H9 (cell line): Measurements from ENCODE around the gene TBC1D22A. TPM values are rescaled to one million over a fixed set of nuclear protein-coding genes. Genes with fewer than 3 reads are reported as not detected.

Experiments used
- DNase-seq: peaks from one replicate; pipeline ENCODE4 v3.0.0-alpha.2; 2017
- H2AFZ ChIP-seq: one replicate; pipeline ENCODE4 v1.6.1; 2013; ENCODE audit warnings: mild to moderate bottlenecking, low read length, control low read depth, moderate library complexity
- H2AK5ac ChIP-seq: 2 replicates; pipeline ENCODE4 v1.6.1; 2013; ENCODE audit warnings: low read length, control low read depth, mixed read lengths; ENCODE audit not compliant: insufficient read length
- H2BK120ac ChIP-seq: one replicate; pipeline ENCODE4 v1.6.1; 2013; ENCODE audit warnings: low read depth, mild to moderate bottlenecking, low read length, control low read depth, inconsistent platforms; ENCODE audit not compliant: poor library complexity, severe bottlenecking
- H2BK12ac ChIP-seq: 2 replicates; pipeline ENCODE4 v1.6.1; 2013; ENCODE audit warnings: low read length, control low read depth, mixed read lengths, low read depth; ENCODE audit not compliant: insufficient read length
- H2BK15ac ChIP-seq: 2 replicates; pipeline ENCODE4 v1.6.1; 2013; ENCODE audit warnings: low read depth, low read length, control low read depth
- H2BK20ac ChIP-seq: one replicate; pipeline ENCODE4 v1.6.1; 2013; ENCODE audit warnings: low read depth, mild to moderate bottlenecking, low read length, control low read depth, inconsistent platforms; ENCODE audit not compliant: poor library complexity, severe bottlenecking
- H2BK5ac ChIP-seq: 2 replicates; pipeline ENCODE4 v1.6.1; 2013; ENCODE audit warnings: low read length, control low read depth, mixed read lengths; ENCODE audit not compliant: insufficient read length
- H3K14ac ChIP-seq: 2 replicates; pipeline ENCODE4 v1.6.1; 2013; ENCODE audit warnings: low read length, control low read depth; ENCODE audit not compliant: insufficient read depth
- H3K18ac ChIP-seq: 2 replicates; pipeline ENCODE4 v1.6.1; 2013; ENCODE audit warnings: low read depth, mild to moderate bottlenecking, mixed read lengths, low read length, control low read depth; ENCODE audit not compliant: insufficient read length
- H3K23ac ChIP-seq: 2 replicates; pipeline ENCODE4 v1.6.1; 2013; ENCODE audit warnings: low read length, control low read depth, mixed read lengths, low read depth; ENCODE audit not compliant: insufficient read length
- H3K23me2 ChIP-seq: 2 replicates; pipeline ENCODE4 v1.6.1; 2013; ENCODE audit warnings: low read depth, mild to moderate bottlenecking, mixed read lengths, low read length, control low read depth; ENCODE audit not compliant: insufficient read length, poor library complexity, severe bottlenecking
- H3K27ac ChIP-seq: 2 replicates; pipeline ENCODE4 v1.5.1; 2013; ENCODE audit warnings: low read length, control low read depth, mixed read lengths, low read depth; ENCODE audit not compliant: insufficient read length
- H3K27me3 ChIP-seq: 2 replicates; pipeline ENCODE4 v1.6.1; 2013; ENCODE audit warnings: low read length, control low read depth, inconsistent platforms; ENCODE audit not compliant: insufficient read depth
- H3K4ac ChIP-seq: 2 replicates; pipeline ENCODE4 v1.6.1; 2013; ENCODE audit warnings: low read depth, mild to moderate bottlenecking, control low read depth, inconsistent platforms, low read length, moderate library complexity
- H3K4me1 ChIP-seq: 2 replicates; pipeline ENCODE4 v1.6.1; 2013; ENCODE audit warnings: low read length, control low read depth, inconsistent platforms; ENCODE audit not compliant: insufficient read depth
- H3K4me2 ChIP-seq: 2 replicates; pipeline ENCODE4 v1.6.1; 2013; ENCODE audit warnings: low read length, control low read depth, mixed read lengths; ENCODE audit not compliant: insufficient read length, insufficient read depth
- H3K56ac ChIP-seq: 2 replicates; pipeline ENCODE4 v1.6.1; 2013; ENCODE audit warnings: low read depth, mild to moderate bottlenecking, mixed read lengths, low read length, control low read depth; ENCODE audit not compliant: insufficient read length
- H3K79me1 ChIP-seq: 2 replicates; pipeline ENCODE4 v1.6.1; 2013; ENCODE audit warnings: low read depth, mild to moderate bottlenecking, moderate library complexity, low read length, control low read depth, inconsistent platforms; ENCODE audit not compliant: insufficient read depth, poor library complexity, severe bottlenecking
- H3K79me2 ChIP-seq: 2 replicates; pipeline ENCODE4 v1.6.1; 2013; ENCODE audit warnings: low read length, control low read depth, inconsistent platforms; ENCODE audit not compliant: insufficient read depth
- H3K9ac ChIP-seq: 2 replicates; pipeline ENCODE4 v1.6.1; 2013; ENCODE audit warnings: low read length, control low read depth, mixed read lengths; ENCODE audit not compliant: insufficient read length; ENCODE audit errors: extremely low read depth
- H3K9me3 ChIP-seq: one replicate; pipeline ENCODE4 v1.6.1; 2013; ENCODE audit warnings: low read depth, low read length, inconsistent platforms; ENCODE audit not compliant: control insufficient read depth
- H3T11ph ChIP-seq: one replicate; pipeline ENCODE4 v1.6.1; 2013; ENCODE audit warnings: mild to moderate bottlenecking, low read length, control low read depth, inconsistent platforms
- H4K20me1 ChIP-seq: one replicate; pipeline ENCODE4 v1.6.1; 2013; ENCODE audit not compliant: control insufficient read depth, insufficient read length, insufficient read depth
- H4K5ac ChIP-seq: 2 replicates; pipeline ENCODE4 v1.6.1; 2013; ENCODE audit warnings: low read depth, mild to moderate bottlenecking, mixed read lengths, low read length, control low read depth; ENCODE audit not compliant: insufficient read length
- H4K8ac ChIP-seq: replicated peaks from 2 replicates; pipeline ENCODE4 v1.6.1; 2013; ENCODE audit warnings: low read length, control low read depth, mixed read lengths, low read depth; ENCODE audit not compliant: insufficient read length
- H4K91ac ChIP-seq: 2 replicates; pipeline ENCODE4 v1.6.1; 2013; ENCODE audit warnings: low read depth, mild to moderate bottlenecking, moderate library complexity, mixed read lengths, low read length, control low read depth; ENCODE audit not compliant: insufficient read length
- H3K27ac Mint-ChIP-seq, 3 experiments: 2 replicates in 2 of 3; 3 replicates in 1 of 3; pipeline ENCODE4 v1.8.0; 2020 to 2021; ENCODE audit warnings: mixed read lengths in 3 of 3, mild to moderate bottlenecking in 1 of 3, moderate library complexity in 1 of 3
- H3K27me3 Mint-ChIP-seq: 2 replicates; pipeline ENCODE4 v1.8.0; 2021; ENCODE audit warnings: low read depth, mild to moderate bottlenecking, moderate library complexity, mixed read lengths
- H3K36me3 Mint-ChIP-seq, 3 experiments: 2 replicates in 2 of 3; 3 replicates in 1 of 3; pipeline ENCODE4 v1.8.0; 2020 to 2021; ENCODE audit warnings: low read depth in 3 of 3, mixed read lengths in 3 of 3; ENCODE audit not compliant: insufficient read depth in 1 of 3
- H3K4me1 Mint-ChIP-seq, 2 experiments: 2 replicates each; pipeline ENCODE4 v1.8.0; 2020; ENCODE audit warnings: mixed read lengths in 2 of 2
- H3K4me3 Mint-ChIP-seq, 2 experiments: 2 replicates in 1 of 2; 3 replicates in 1 of 2; pipeline ENCODE4 v1.8.0; 2020 to 2021; ENCODE audit warnings: mild to moderate bottlenecking in 2 of 2, mixed read lengths in 2 of 2, moderate library complexity in 1 of 2
- H3K9me3 Mint-ChIP-seq, 2 experiments: 2 replicates in 1 of 2; 3 replicates in 1 of 2; pipeline ENCODE4 v1.8.0; 2020; ENCODE audit warnings: mild to moderate bottlenecking in 2 of 2, mixed read lengths in 2 of 2, moderate library complexity in 1 of 2
- WGBS: extraction: QIAGEN DNeasy Blood & Tissue Kit; methylation state at CpG from one replicate; pipeline ENCODE4 v1.1.7; 2013; ENCODE audit warnings: missing lambda C conversion rate, low lambda C conversion rate, mixed read lengths; ENCODE audit not compliant: insufficient read length; ENCODE audit errors: extremely low coverage; 5-methylcytosine and 5-hydroxymethylcytosine counted together
- total RNA-seq: library from RNA; stranded (reverse); gene quantifications from 2 replicates; pipeline ENCODE4 v1.2.1, GENCODE V29; 2021
- TF ChIP-seq, protein P1 (sequence below): fragments of 200-600 bp; sonication (generic); conservative IDR thresholded peaks from 3 replicates; pipeline ENCODE4 v1.8.0; 2021; ENCODE audit warnings: antibody characterized with exemption, mild to moderate bottlenecking

TBC1D22A gene
- total RNA-seq, 1 experiment from 2014 or later: 20.8 TPM

DNA sequence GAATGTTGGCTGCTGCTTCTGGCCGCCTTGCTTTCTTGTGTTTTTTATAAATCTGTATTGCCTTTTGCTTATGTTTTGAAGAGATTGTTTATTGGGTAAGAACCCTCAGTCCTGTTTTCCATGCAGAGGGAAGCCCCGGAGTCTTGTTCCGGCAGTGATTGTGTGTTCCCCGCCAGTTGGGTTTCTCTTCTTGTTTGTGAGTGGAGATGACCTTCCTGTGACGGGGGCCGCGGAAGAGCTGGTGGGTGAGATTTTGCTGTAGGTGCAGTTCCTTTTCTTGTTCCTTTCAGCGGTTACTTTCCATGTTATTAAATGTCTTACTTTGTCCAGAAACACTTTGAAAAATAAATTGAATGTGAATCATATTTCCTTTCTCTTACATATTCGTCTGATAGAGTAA lies 8.3 kb downstream of the TBC1D22A start:
- whole genome bisulfite sequencing: no CpG with 5 or more reads among the region's 9 CpGs

More for the DNA sequence above, 8.3 kb downstream of the TBC1D22A start:
- no peak for DNase-seq
- no peaks in the 10 kb centered on the region for H3K9me3 ChIP-seq
- no peaks in the 10 kb centered on the region for H3K27me3 ChIP-seq
- peak overlapping the region in 1 of 3 experiments; percentile 67; a peak in 1 of 7 replicates for H3K27ac Mint-ChIP-seq
- H4K20me1 ChIP-seq: peaks cover 2% of the 10 kb centered on the region
- H3K4ac ChIP-seq: no peak overlapping the region
- no peak overlapping the region for H2BK5ac ChIP-seq
- no peak overlapping the region for H3T11ph ChIP-seq
- H3K4me1 ChIP-seq: no peaks in the 10 kb centered on the region; the same call in 1 of the 2 replicates
- H4K5ac ChIP-seq: no peak overlapping the region
- no peak overlapping the region for H2BK15ac ChIP-seq
- no peak overlapping the region for H3K27ac ChIP-seq
- peaks cover 0 to 11% (median 0%) of the 10 kb centered on the region in 3 experiments; a peak in 2 of 7 replicates for H3K36me3 Mint-ChIP-seq
- peaks cover 12% of the 10 kb centered on the region; the same call in 1 of the 2 replicates for H3K79me2 ChIP-seq
- no peaks in the 10 kb centered on the region for H3K9me3 Mint-ChIP-seq
- H3K23ac ChIP-seq: no peak overlapping the region
- H2AFZ ChIP-seq: no peak overlapping the region
- H2BK12ac ChIP-seq: no peak overlapping the region
- H3K9ac ChIP-seq: no peak overlapping the region
- no peaks in the 10 kb centered on the region for H3K27me3 Mint-ChIP-seq
- peaks cover 4% of the 10 kb centered on the region for H3K23me2 ChIP-seq
- no peaks in the 10 kb centered on the region for H3K79me1 ChIP-seq
- H4K8ac ChIP-seq: no peak overlapping the region
- H2BK20ac ChIP-seq: no peak overlapping the region
- H3K4me3 Mint-ChIP-seq: no peak overlapping the region
- H4K91ac ChIP-seq: no peak overlapping the region
- peaks cover 25 to 26% of the 10 kb centered on the region in 2 experiments for H3K4me1 Mint-ChIP-seq
- no peak overlapping the region for H3K4me2 ChIP-seq
- no peak overlapping the region for H3K14ac ChIP-seq
- no peak overlapping the region for H2BK120ac ChIP-seq
- H2AK5ac ChIP-seq: no peak overlapping the region
- no peak overlapping the region for H3K18ac ChIP-seq
- TF ChIP-seq, protein P1, sequence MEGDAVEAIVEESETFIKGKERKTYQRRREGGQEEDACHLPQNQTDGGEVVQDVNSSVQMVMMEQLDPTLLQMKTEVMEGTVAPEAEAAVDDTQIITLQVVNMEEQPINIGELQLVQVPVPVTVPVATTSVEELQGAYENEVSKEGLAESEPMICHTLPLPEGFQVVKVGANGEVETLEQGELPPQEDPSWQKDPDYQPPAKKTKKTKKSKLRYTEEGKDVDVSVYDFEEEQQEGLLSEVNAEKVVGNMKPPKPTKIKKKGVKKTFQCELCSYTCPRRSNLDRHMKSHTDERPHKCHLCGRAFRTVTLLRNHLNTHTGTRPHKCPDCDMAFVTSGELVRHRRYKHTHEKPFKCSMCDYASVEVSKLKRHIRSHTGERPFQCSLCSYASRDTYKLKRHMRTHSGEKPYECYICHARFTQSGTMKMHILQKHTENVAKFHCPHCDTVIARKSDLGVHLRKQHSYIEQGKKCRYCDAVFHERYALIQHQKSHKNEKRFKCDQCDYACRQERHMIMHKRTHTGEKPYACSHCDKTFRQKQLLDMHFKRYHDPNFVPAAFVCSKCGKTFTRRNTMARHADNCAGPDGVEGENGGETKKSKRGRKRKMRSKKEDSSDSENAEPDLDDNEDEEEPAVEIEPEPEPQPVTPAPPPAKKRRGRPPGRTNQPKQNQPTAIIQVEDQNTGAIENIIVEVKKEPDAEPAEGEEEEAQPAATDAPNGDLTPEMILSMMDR: no peak
- H3K56ac ChIP-seq: no peak overlapping the region
